Activated CD4-positive, alpha-beta T cell treated with anti-CD3 and anti-CD28 coated beads, Interleukin-2, amount 10 ng/mL, durations not matched to agents 24 days and 14 days (primary cell): ENCODE measurements around the gene SLC24A3. TPM values are rescaled to one million over a fixed set of nuclear protein-coding genes. Genes with fewer than 3 reads are reported as not detected.
A peak's percentile ranks its signal among the peaks of the same experiment; 100 is the strongest.

ENCODE experiments used
- DNase-seq: peaks from one replicate; pipeline ENCODE4 v3.0.0; 2022
- H3K27ac Mint-ChIP-seq: one replicate; pipeline ENCODE4 v1.8.0; 2022; ENCODE audit warnings: mild to moderate bottlenecking, mixed read lengths
- H3K27me3 Mint-ChIP-seq: one replicate; pipeline ENCODE4 v1.8.0; 2022; ENCODE audit warnings: mixed read lengths
- H3K36me3 Mint-ChIP-seq: one replicate; pipeline ENCODE4 v1.8.0; 2022; ENCODE audit warnings: low read depth, mild to moderate bottlenecking, mixed read lengths
- H3K4me1 Mint-ChIP-seq: one replicate; pipeline ENCODE4 v1.8.0; 2021; ENCODE audit warnings: mixed read lengths
- H3K4me3 Mint-ChIP-seq: one replicate; pipeline ENCODE4 v1.8.0; 2022; ENCODE audit warnings: mild to moderate bottlenecking, moderate library complexity, mixed read lengths
- H3K9me3 Mint-ChIP-seq: one replicate; pipeline ENCODE4 v1.8.0; 2021; ENCODE audit warnings: mixed read lengths
- intact Hi-C: fragments of 100-400 bp; cut with micrococcal nuclease; formaldehyde crosslinking; loops from one replicate; pipeline ENCODE4 v1.15.1; 2023
- total RNA-seq: library from RNA; stranded (reverse); gene quantifications from 2 replicates; pipeline ENCODE4 v1.2.3, GENCODE V29; 2022

The SLC24A3 gene
- total RNA-seq, 1 donor from 2014 or later, result not detected

DNA sequence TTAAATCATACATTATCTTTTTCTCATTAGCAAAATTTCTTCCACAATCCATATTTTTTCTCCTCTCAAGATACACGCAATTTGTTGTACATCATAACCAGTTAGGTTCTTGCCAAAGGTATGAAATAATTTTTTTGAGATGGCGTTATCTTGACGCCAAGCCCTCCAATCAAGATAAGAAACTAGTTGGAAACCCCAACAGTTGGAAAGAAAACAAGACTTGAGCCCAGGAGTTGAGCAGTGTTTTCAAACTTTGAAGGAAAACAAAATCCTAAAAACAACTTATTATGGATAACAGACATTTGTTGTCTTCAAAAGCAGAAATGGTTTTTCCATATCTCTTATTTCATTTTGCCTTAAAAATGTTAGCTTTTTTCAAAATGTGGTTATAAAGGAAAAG is 184.8 kb downstream of the SLC24A3 start:
- Mint-ChIP-seq H3K9me3 (peaks cover 8% of the 10 kb centered on the region), H3K27ac (no peak overlapping the region), H3K27me3 (no peaks in the 10 kb centered on the region), H3K4me3 (no peak overlapping the region), H3K4me1 (no peaks in the 10 kb centered on the region), H3K36me3 (peaks cover 2% of the 10 kb centered on the region)
- intact Hi-C loops, result no loop called here
- DNase-seq, result peak; percentile 10

DNA sequence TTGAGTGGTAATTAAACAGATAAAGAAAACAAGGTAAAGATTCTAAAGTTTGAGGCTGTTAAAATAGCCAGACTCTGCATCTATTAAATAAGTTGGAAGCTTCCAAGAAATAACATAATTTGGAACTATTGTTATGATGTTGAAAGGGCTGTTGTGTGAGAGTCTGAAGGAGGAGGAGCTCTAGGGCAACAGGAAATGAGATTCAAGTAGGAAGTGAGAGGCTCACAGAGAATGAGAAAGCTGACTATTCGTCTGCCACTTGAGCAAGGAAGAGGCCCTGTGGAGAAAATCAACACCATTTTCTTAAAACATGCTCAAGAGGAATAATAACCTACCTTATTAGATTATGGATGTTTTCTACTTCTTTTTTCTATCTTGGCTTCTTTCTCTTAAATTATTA is 185.2 kb downstream of the SLC24A3 start:
- Mint-ChIP-seq H3K27ac (no peak overlapping the region), H3K9me3 (peaks cover 8% of the 10 kb centered on the region), H3K36me3 (peaks cover 2% of the 10 kb centered on the region), H3K4me1 (no peaks in the 10 kb centered on the region), H3K4me3 (no peak overlapping the region), H3K27me3 (no peaks in the 10 kb centered on the region)
- intact Hi-C loops, result no loop called here
- DNase-seq, result peak; percentile 6

DNA sequence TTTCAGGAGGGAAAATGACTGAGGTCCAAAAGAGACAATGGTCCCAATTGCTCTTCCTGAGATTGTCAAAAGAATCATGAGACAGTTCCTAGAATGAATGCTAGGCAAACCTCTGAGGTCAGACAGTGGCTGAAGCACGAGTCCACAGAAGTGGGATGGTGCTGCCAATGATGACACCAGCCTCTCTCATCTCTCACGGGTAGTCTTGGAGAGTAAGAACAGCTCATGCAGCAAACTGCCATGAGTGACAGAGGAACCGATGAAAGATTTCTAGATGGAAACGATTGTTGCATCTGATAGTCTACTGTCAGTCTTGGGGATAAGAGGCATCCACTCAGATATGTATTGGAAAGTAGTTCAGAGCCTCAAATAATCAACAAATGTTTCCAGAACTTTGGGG is 188.7 kb downstream of the SLC24A3 start:
- intact Hi-C loops, result no loop called here
- no peaks in the 10 kb centered on the region for H3K27me3 Mint-ChIP-seq

DNA sequence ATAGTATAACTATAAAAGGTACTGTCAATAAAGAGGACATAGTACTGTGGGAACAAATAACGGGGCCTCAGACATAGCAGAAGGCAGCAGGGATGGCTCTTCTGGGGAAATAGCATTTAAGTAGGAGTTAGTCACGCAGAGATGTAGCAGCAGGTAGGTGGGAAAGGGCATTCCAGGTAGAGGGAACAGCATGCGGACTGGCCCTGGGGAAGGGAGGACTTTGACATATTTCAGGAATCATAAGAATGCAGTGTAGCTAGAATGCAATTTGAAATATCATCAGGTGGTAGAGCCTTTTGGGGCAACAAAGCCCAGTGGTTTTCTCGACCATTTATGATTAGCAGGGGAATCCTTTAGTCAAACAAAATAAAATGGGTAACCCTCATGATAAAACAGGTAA is 191.1 kb downstream of the SLC24A3 start:
- Mint-ChIP-seq H3K4me3 (no peak overlapping the region), H3K9me3 (peaks cover 3% of the 10 kb centered on the region), H3K27ac (no peak overlapping the region), H3K4me1 (no peaks in the 10 kb centered on the region), H3K27me3 (no peaks in the 10 kb centered on the region), H3K36me3 (peaks cover 2% of the 10 kb centered on the region)
- intact Hi-C loops, result no loop called here
- DNase-seq, result peak; percentile 20

More for the DNA sequence above, 188.7 kb downstream of the SLC24A3 start:
- peak; percentile 31 for DNase-seq
- H3K4me1 Mint-ChIP-seq, result no peaks in the 10 kb centered on the region
- H3K4me3 Mint-ChIP-seq, result no peak overlapping the region
- peaks cover 2% of the 10 kb centered on the region for H3K36me3 Mint-ChIP-seq
- H3K9me3 Mint-ChIP-seq, result peaks cover 3% of the 10 kb centered on the region
- H3K27ac Mint-ChIP-seq, result no peak overlapping the region

DNA sequence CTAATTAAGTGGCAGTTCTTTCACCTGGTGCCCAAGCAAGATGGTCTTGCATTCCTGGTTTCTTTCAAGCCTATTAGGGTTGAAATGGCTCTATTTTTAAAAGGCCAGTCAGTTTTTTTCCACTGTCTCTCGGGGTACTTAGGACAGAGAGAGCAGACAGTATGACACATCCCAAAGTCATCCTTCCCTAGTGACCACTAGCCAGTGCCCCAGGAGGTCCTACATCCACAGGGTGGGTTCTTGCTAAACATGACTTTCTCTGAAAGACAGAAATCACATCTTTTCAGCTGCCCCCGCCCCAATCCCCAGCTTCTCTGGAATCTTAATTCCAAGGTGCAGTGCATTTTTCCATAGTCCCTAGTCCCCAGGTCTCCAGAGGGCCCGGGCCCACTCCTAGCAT is 192.4 kb downstream of the SLC24A3 start:
- DNase-seq, result peak; percentile 33
- Mint-ChIP-seq H3K4me1 (no peaks in the 10 kb centered on the region), H3K9me3 (no peaks in the 10 kb centered on the region), H3K27ac (no peak overlapping the region), H3K4me3 (no peak overlapping the region), H3K27me3 (no peaks in the 10 kb centered on the region), H3K36me3 (no peaks in the 10 kb centered on the region)
- intact Hi-C loops, result no loop called here

DNA sequence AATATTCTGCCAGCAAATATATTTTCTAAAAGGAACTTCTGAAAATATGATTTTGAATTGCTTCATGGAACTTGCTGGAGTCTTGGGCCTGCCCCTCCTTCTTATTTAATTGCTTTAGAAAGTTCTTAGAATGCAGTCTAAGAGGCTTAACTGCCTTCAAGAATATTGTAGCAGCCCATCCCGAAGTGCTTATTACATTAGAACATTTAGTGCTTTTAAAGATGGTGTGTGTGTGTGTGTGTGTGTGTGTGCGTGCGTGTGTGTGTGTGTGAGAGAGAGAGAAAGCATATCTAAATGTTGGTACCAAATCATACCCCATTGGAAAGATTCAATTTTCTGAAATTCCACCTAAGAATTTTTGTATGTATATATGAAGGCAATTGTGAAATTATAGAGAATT is 193.5 kb downstream of the SLC24A3 start:
- Mint-ChIP-seq H3K4me1 (no peaks in the 10 kb centered on the region), H3K36me3 (no peaks in the 10 kb centered on the region), H3K9me3 (no peaks in the 10 kb centered on the region), H3K27ac (no peak overlapping the region), H3K4me3 (no peak overlapping the region), H3K27me3 (no peaks in the 10 kb centered on the region)
- intact Hi-C loops, result no loop called here
- peak; percentile 4 for DNase-seq

DNA sequence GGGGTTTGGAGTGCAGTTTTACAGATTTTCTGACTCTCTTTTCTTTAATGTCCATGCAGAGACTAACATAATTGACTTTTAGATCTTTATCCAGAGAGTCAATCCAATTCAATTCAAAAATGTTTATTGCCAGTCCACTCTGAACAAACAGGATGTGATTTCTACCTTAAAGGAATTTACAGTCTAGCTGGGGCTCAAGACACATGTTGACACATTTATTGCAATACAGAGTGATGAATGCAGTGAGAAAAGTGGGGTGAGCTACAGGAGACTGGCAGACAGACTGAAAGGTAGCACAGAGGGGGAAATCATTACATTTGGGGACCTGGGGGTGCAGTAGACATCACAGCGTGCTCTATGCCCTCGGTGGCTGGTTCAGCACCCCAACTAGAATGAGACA is 193.9 kb downstream of the SLC24A3 start:
- H3K4me3 Mint-ChIP-seq, result no peak overlapping the region
- H3K27me3 Mint-ChIP-seq, result no peaks in the 10 kb centered on the region
- intact Hi-C loops, result no loop called here
- no peak overlapping the region for H3K27ac Mint-ChIP-seq
- peak; percentile 17 for DNase-seq
- H3K36me3 Mint-ChIP-seq, result no peaks in the 10 kb centered on the region
- H3K9me3 Mint-ChIP-seq, result no peaks in the 10 kb centered on the region
- no peaks in the 10 kb centered on the region for H3K4me1 Mint-ChIP-seq

DNA sequence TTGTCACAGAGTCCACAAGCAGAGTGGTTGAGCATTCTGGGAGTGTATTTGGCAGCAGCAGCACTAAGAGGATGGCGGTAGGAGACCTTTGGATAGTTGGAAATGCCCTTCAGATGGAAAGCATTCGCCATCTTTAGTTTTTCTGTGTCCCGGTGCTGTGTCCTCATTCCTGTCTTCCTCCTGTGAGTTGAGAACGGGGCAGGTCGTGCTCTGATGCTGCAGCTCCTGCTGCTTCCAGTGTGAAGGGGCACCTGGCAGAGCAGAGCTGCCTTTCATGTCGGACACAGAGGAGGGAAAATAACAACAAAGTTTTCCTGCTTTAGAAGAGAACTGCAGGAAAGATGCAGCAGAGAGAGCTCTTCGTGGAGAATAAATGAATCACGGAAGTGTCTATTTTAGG is 194.8 kb downstream of the SLC24A3 start:
- H3K9me3 Mint-ChIP-seq, result no peaks in the 10 kb centered on the region
- no peak overlapping the region for H3K27ac Mint-ChIP-seq
- H3K27me3 Mint-ChIP-seq, result no peaks in the 10 kb centered on the region
- no peak overlapping the region for H3K4me3 Mint-ChIP-seq
- no peaks in the 10 kb centered on the region for H3K4me1 Mint-ChIP-seq
- intact Hi-C loops, result no loop called here
- DNase-seq, result peak; percentile 8
- H3K36me3 Mint-ChIP-seq, result no peaks in the 10 kb centered on the region

DNA sequence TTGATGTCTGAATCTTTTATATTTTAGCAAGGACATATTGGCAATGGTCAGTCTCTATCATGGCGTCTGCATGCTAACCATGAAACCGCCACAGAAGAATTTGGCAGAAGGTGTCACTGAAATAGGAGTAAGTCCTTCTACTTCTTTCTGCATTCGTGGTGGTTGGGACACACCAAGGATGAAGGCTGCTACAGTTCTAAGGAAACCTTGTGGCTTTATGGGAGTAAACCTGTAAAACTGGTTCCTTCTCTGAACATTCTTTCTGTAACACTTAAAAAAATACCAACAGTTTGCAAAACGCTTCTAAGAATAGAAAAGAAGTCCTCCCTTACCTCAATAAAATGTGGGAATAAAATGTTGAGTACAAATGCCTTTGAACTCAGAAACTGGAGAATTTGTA is 195.3 kb downstream of the SLC24A3 start:
- Mint-ChIP-seq H3K27me3 (no peaks in the 10 kb centered on the region), H3K4me3 (no peak overlapping the region), H3K36me3 (no peaks in the 10 kb centered on the region), H3K27ac (no peak overlapping the region), H3K9me3 (no peaks in the 10 kb centered on the region), H3K4me1 (no peaks in the 10 kb centered on the region)
- intact Hi-C loops, result no loop called here
- DNase-seq, result peak; percentile 13

DNA sequence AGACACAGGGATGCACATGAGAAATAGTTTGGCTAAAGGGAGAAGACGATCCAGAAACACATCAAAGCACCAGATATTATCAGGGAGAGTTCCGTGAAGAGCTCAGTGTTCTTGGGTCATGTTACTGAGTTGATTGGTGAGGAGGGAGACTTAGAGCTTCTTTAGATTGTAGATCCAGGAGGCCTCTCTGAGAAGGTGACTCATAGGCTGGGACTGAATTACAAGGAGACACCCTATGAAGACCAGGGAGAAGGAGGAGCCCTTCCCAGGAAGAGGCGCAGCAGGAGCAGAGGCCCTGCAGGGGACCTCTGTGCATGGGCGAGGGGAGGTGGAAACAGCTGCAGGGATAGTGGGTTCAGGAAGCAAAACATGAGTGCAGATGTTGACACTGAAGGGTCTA is 196.5 kb downstream of the SLC24A3 start:
- no peaks in the 10 kb centered on the region for H3K9me3 Mint-ChIP-seq
- no peaks in the 10 kb centered on the region for H3K27me3 Mint-ChIP-seq
- H3K4me3 Mint-ChIP-seq, result no peak overlapping the region
- H3K27ac Mint-ChIP-seq, result no peak overlapping the region
- no peaks in the 10 kb centered on the region for H3K4me1 Mint-ChIP-seq
- peak; percentile 27 for DNase-seq
- intact Hi-C loops, result no loop called here
- H3K36me3 Mint-ChIP-seq, result no peaks in the 10 kb centered on the region

DNA sequence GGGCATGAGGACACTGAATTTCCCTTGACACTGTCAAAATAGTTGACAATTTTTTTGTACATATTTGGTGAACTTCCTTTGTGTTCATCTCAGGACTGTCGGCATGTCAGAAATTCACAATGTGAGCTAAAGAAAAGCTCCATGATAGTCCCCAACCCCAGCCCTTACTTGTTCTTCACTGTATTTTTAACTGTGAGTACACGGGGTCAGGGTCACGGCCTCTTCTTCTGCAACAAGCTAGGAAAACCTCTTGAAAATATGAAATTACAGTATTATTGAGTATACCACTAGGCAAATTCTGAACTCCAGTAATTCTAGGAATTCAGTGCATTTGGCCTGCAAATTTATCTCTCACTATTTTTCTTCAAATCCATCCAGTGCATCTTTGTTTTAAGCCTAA is 199.4 kb downstream of the SLC24A3 start:
- H3K4me3 Mint-ChIP-seq, result no peak overlapping the region
- intact Hi-C loops, result no loop called here
- no peaks in the 10 kb centered on the region for H3K27me3 Mint-ChIP-seq
- peak; percentile 9 for DNase-seq
- H3K27ac Mint-ChIP-seq, result no peak overlapping the region
- no peaks in the 10 kb centered on the region for H3K9me3 Mint-ChIP-seq
- H3K36me3 Mint-ChIP-seq, result no peaks in the 10 kb centered on the region
- H3K4me1 Mint-ChIP-seq, result no peaks in the 10 kb centered on the region

DNA sequence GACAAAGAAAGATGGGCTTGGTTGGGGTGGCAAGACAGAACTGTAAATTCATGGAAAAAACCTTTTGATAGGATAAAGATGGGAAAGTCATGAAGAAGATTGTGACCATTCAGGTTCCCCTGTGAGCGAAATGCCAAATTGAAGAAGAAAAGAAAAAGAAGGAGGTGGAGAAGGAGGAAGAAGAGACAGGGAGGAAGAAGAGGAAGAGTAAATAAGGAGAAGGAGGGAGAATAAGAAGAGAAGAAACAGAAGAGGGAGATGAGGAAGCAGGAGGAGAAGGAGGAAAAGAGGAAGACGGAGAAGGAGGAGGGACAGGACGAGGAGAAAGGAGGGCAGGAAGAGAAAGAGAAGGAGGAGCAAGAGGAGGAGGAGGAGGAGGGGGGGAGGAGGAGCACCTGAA is 199.8 kb downstream of the SLC24A3 start:
- intact Hi-C loops, result no loop called here
- H3K27me3 Mint-ChIP-seq, result no peaks in the 10 kb centered on the region
- H3K9me3 Mint-ChIP-seq, result no peaks in the 10 kb centered on the region
- no peaks in the 10 kb centered on the region for H3K36me3 Mint-ChIP-seq
- DNase-seq, result no peak
- H3K4me1 Mint-ChIP-seq, result no peaks in the 10 kb centered on the region
- no peak overlapping the region for H3K4me3 Mint-ChIP-seq
- H3K27ac Mint-ChIP-seq, result no peak overlapping the region

DNA sequence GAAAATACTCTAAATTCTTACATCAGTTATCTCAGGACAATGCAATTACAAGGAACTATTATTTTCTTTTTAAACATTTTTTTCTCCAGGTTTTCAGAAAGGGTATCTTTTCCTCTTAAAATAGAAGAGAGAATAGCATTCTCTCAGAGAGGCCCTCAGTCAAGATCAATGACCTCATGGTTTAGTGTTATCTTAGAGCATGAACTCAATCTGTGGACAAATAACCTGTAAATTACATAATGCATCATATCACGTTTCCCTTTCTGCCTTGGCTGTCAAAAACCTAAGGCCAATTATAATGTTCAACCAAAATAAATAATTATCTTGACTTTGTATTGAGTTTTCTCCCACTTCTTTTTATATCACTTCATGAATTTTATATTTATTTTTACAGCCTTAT is 202.2 kb downstream of the SLC24A3 start:
- H3K9me3 Mint-ChIP-seq, result peaks cover 5% of the 10 kb centered on the region
- no peaks in the 10 kb centered on the region for H3K27me3 Mint-ChIP-seq
- H3K4me1 Mint-ChIP-seq, result no peaks in the 10 kb centered on the region
- DNase-seq, result no peak
- intact Hi-C loops, result no loop called here
- H3K4me3 Mint-ChIP-seq, result no peak overlapping the region
- H3K27ac Mint-ChIP-seq, result no peak overlapping the region
- H3K36me3 Mint-ChIP-seq, result no peaks in the 10 kb centered on the region

DNA sequence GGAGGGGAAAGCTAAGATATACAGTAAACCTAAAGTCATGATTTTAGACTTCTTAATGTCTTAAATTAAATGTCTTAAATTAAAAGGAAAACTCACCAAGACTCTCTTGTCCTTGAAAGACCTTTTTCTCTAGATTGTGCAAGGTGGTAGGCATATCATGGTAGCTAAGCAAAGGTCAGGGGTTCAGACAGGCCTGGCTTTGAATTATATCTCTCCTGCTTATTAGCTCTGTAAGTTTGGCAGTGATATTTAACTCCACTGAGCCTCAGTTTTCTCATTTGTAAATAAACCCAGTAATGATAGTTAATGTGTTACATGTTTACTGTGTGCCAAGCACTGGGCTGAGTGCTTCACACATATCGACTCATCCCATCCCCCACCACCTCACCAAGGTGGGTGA is 203.3 kb downstream of the SLC24A3 start:
- Mint-ChIP-seq H3K9me3 (peaks cover 5% of the 10 kb centered on the region), H3K36me3 (no peaks in the 10 kb centered on the region), H3K4me3 (no peak overlapping the region), H3K27ac (no peak overlapping the region), H3K4me1 (no peaks in the 10 kb centered on the region), H3K27me3 (no peaks in the 10 kb centered on the region)
- intact Hi-C loops, result no loop called here
- DNase-seq, result no peak

DNA sequence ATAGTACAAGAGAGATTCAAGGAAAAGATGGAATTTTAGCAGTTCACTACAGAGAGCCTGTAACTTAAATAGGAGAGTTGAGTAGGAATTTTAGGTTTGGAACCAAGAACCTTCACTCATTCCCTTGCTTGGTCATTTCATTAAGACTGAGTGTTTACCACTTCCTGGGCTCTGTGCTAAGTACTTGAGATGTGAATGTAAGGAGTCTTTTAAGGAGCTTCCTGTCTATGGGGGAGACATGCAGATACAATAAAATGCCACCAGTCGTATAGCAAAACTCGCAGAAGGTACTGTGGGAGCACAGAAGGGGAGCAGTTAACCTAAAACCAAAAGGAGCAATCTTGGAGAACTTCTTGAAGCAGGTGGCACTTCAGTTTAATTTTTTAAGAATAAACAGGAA is 204.2 kb downstream of the SLC24A3 start:
- Mint-ChIP-seq H3K27me3 (no peaks in the 10 kb centered on the region), H3K36me3 (no peaks in the 10 kb centered on the region), H3K9me3 (peaks cover 5% of the 10 kb centered on the region), H3K4me1 (no peaks in the 10 kb centered on the region), H3K4me3 (no peak overlapping the region), H3K27ac (no peak overlapping the region)
- intact Hi-C loops, result no loop called here
- no peak for DNase-seq
